Measurements from ENCODE around the gene CALB2.

Gene CALB2

GRCh38 chr16:71389330-71389729 lies 30.8 kb downstream of the CALB2 start:
- no peak for DNase-seq

GRCh38 chr16:71396594-71396993 lies 38.1 kb downstream of the CALB2 start:
- no peak for DNase-seq

- DNase-seq, result no peak
Measured at GRCh38 chr16:71399801-71400563, 41.5 kb downstream of the CALB2 start.

GRCh38 chr16:71402007-71402406 lies 43.5 kb downstream of the CALB2 start:
- no peak for DNase-seq

GRCh38 chr16:71402674-71403073 lies 44.2 kb downstream of the CALB2 start:
- DNase-seq, result no peak

- DNase-seq, result no peak
Measured at GRCh38 chr16:71404364-71404763, 45.8 kb downstream of the CALB2 start.

GRCh38 chr16:71406316-71406715 lies 47.8 kb downstream of the CALB2 start:
- DNase-seq, result no peak

- DNase-seq, result no peak
Measured at GRCh38 chr16:71406724-71407123, 48.2 kb downstream of the CALB2 start.

GRCh38 chr16:71407731-71408130 lies 49.2 kb downstream of the CALB2 start:
- DNase-seq, result no peak

- no peak for DNase-seq
Measured at GRCh38 chr16:71408536-71408935, 50.0 kb downstream of the CALB2 start.

GRCh38 chr16:71409011-71409775 lies 50.7 kb downstream of the CALB2 start:
- no peak for DNase-seq

GRCh38 chr16:71410146-71410545 lies 51.6 kb downstream of the CALB2 start:
- DNase-seq, result no peak

GRCh38 chr16:71412270-71413160 lies 54.0 kb downstream of the CALB2 start:
- DNase-seq, result peak; percentile 61

- DNase-seq, result no peak
Measured at GRCh38 chr16:71413341-71413740, 54.8 kb downstream of the CALB2 start.

GRCh38 chr16:71414038-71414437 lies 55.5 kb downstream of the CALB2 start:
- DNase-seq, result no peak

GRCh38 chr16:71421911-71422310 lies 63.4 kb downstream of the CALB2 start:
- DNase-seq, result peak; percentile 16

- no peak for DNase-seq
Measured at GRCh38 chr16:71423016-71423415, 64.5 kb downstream of the CALB2 start.

GRCh38 chr16:71423865-71424264 lies 65.3 kb downstream of the CALB2 start:
- no peak for DNase-seq

- no peak for DNase-seq
Measured at GRCh38 chr16:71424626-71425025, 66.1 kb downstream of the CALB2 start.

- DNase-seq, result no peak
Measured at GRCh38 chr16:71425746-71426068, 67.2 kb downstream of the CALB2 start.

GRCh38 chr16:71426069-71426879 lies 67.8 kb downstream of the CALB2 start:
- peak; percentile 60 for DNase-seq

- DNase-seq, result no peak
Measured at GRCh38 chr16:71426880-71427615, 68.5 kb downstream of the CALB2 start.

Measured in T-helper 9 cell (primary cell).